Measurements from ENCODE around the gene CHRM1. TPM values are rescaled to one million over a fixed set of nuclear protein-coding genes. Genes with fewer than 3 reads are reported as not detected.

CHRM1 gene
- total RNA-seq, 6 experiments from 2014 or later, result not detected

- Histone ChIP-seq H3K27me3 (no peaks in the 10 kb centered on the region), H3K4me1 (peaks cover 0 to 30% (median 11%) of the 10 kb centered on the region in 4 donors)
- TF ChIP-seq CTCF (IDR thresholded peaks at IDR 0.05) (no peak), POLR2A (IDR thresholded peaks at IDR 0.05) (no peak)
Measured at GRCh38 chr11:62882788-62883501, 38.2 kb downstream of the CHRM1 start.

DNA sequence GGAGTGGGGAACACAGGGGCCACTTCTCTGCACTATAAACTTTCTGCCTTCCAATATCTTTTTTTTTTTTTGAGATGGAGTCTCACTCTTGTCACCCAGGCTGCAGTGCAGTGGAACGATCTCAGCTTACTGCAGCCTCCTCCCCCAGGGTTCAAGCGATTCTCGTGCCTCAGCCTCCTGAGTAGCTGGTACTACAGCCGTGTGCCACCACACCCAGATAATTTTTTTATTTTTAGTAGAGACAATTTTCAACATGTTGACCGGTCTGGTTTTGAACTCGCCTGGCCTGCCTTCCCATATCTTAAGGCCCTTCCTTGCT is 38.8 kb downstream of the CHRM1 start:
- intact Hi-C loops (cut with DNase I), result no loop called here
- peaks cover 0 to 50% (median 28%) of the 10 kb centered on the region in 4 donors for H3K36me3 ChIP-seq
- TF ChIP-seq POLR2A (IDR thresholded peaks at IDR 0.05) (no peak), CTCF (IDR thresholded peaks at IDR 0.05) (no peak)
- peak overlapping the region; percentile 96 to 100 (median 98) for H3K4me3 ChIP-seq
- no peaks in the 10 kb centered on the region for H3K27me3 ChIP-seq
- ATAC-seq (no peak), DNase-seq (no peak)
- H3K27ac ChIP-seq, result peak overlapping the region in 2 of 3 donors; percentile 12 to 93
- peaks cover 0 to 32% (median 11%) of the 10 kb centered on the region in 4 donors for H3K4me1 ChIP-seq
- H3K9me3 ChIP-seq, result no peaks in the 10 kb centered on the region
- 60% methylated on average over 4 of the region's 6 CpGs for WGBS (ENCODE audit: insufficient coverage, low coverage, low lambda C conversion rate, missing lambda C conversion rate)

More at GRCh38 chr11:62882788-62883501, 38.2 kb downstream of the CHRM1 start:
- H3K36me3 ChIP-seq, result peaks cover 3 to 56% (median 31%) of the 10 kb centered on the region in 4 donors
- 31% methylated on average over 5 of the region's 5 CpGs for WGBS (ENCODE audit: insufficient coverage, low coverage, low lambda C conversion rate, missing lambda C conversion rate)
- no peak for ATAC-seq
- no peaks in the 10 kb centered on the region for H3K9me3 ChIP-seq
- no peak for DNase-seq
- H3K4me3 ChIP-seq, result peak overlapping the region in 2 of 3 donors; percentile 96 to 98
- intact Hi-C loops (cut with DNase I), result no loop called here
- H3K27ac ChIP-seq, result peak overlapping the region in 2 of 3 donors; percentile 12 to 93

DNA sequence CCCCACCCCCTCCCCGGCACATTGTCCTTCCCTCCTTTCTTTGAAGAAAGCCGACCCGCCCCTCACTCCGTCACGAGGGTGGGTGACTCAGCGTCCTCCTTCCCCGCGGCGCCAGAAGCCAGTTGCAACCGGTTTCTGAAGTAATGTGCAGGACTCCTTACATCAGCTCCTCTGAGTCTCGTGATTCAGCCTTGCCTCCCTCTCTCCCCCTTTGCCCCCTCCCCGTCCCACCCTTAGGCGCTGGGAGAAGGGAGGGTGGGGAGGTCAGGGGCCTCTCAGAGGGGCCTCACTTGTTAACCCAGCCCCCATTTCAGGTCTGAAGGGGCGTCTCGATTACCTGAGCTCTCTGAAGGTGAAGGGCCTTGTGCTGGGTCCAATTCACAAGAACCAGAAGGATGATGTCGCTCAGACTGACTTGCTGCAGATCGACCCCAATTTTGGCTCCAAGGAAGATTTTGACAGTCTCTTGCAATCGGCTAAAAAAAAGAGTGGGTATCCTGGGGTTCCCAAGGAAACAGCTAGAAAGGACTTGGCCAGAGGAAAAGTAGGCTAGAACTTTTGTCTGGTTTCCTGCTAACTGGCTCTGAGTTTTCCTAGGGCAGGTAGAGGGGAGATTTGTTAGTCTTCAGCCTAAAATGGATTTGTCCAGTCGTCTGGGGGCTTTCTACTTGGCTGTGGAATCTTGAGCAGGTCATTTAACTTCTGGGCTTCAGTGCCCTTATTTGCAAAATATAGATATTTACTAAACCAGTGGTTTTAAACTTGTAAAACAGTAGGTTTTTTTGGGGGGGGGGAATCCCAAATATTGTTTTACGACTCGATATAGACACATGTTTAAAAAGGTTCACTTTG is 39.4 kb downstream of the CHRM1 start:
- H3K27ac ChIP-seq, result peak overlapping the region; percentile 93 to 99 (median 93)
- 6% methylated on average over 18 of the region's 21 CpGs for WGBS (ENCODE audit: insufficient coverage, low coverage, low lambda C conversion rate, missing lambda C conversion rate)
- peak overlapping the region; percentile 96 to 100 (median 98) for H3K4me3 ChIP-seq
- TF ChIP-seq CTCF (IDR thresholded peaks at IDR 0.05) (no peak), POLR2A (IDR thresholded peaks at IDR 0.05) (no peak)
- H3K9me3 ChIP-seq, result no peaks in the 10 kb centered on the region
- H3K4me1 ChIP-seq, result peaks cover 0 to 37% (median 14%) of the 10 kb centered on the region in 4 donors
- H3K27me3 ChIP-seq, result no peaks in the 10 kb centered on the region
- H3K36me3 ChIP-seq, result peaks cover 0 to 44% (median 22%) of the 10 kb centered on the region in 4 donors
- intact Hi-C loops (cut with DNase I), result no loop called here
- DNase-seq (peak; percentile 82 to 93 (median 90)), ATAC-seq (peak; percentile 47 to 60 (median 50))

GRCh38 chr11:62880803-62881578 is 40.2 kb downstream of the CHRM1 start, which contains the start of gene SLC3A2:
SLC3A2 (plus strand) TSS chr11:62880896; CDS start chr11:62881024, 128 bp downstream.
- intact Hi-C loops (cut with DNase I), result no loop called here
- TF ChIP-seq CTCF (IDR thresholded peaks at IDR 0.05), result peak; percentile 49 to 89 (median 81)
- peak; percentile 99 for TF ChIP-seq POLR2A (IDR thresholded peaks at IDR 0.05)

More at GRCh38 chr11:62880803-62881578, 40.2 kb downstream of the CHRM1 start, which contains the start of gene SLC3A2:
- Histone ChIP-seq H3K27me3 (no peaks in the 10 kb centered on the region), H3K36me3 (peaks cover 0 to 36% (median 16%) of the 10 kb centered on the region in 4 donors), H3K27ac (peak within 1 kb of the TSS; percentile 93 to 99 (median 93)), H3K4me3 (peak within 1 kb of the TSS; percentile 96 to 100 (median 98)), H3K4me1 (peaks cover 0 to 43% (median 18%) of the 10 kb centered on the region in 4 donors), H3K9me3 (no peaks in the 10 kb centered on the region)
- ATAC-seq (peak; percentile 84 to 95 (median 90)), DNase-seq (peak; percentile 92 to 93 (median 92))
- WGBS (ENCODE audit: insufficient coverage, low coverage, low lambda C conversion rate, missing lambda C conversion rate), result under 1% methylated on average over 21 of the region's 69 CpGs
